Lung (tissue), 12 donors: ENCODE results near the gene EBF4. TPM values are rescaled to one million over a fixed set of nuclear protein-coding genes. Genes with fewer than 3 reads are reported as not detected.

Experiments used
- ATAC-seq: fragments of 200-7000 bp; cut with Tn5 transposase; one replicate; pipeline ENCODE4 v1.9.1; 2020; ENCODE audit warnings: moderate number of reproducible peaks; ENCODE audit not compliant: insufficient read depth, low FRiP score
- DNase-seq, 3 donors: peaks; one replicate each; pipeline ENCODE4 v3.0.0-alpha.2; 2013 to 2017
- H3K27ac ChIP-seq, 2 donors: one replicate each; pipeline ENCODE4 v1.5.1; 2013; ENCODE audit warnings: mild to moderate bottlenecking in 2 of 2, moderate library complexity in 2 of 2, control low read depth in 1 of 2, inconsistent platforms in 1 of 2, low read depth in 1 of 2, low read length in 1 of 2
- H3K27me3 ChIP-seq, 3 donors: one replicate each; pipeline ENCODE4 v1.5.1; 2013; ENCODE audit warnings: low read length in 2 of 3; ENCODE audit not compliant: control insufficient read depth in 3 of 3, insufficient read depth in 3 of 3
- H3K36me3 ChIP-seq, 4 donors: one replicate each; pipeline ENCODE4 v1.5.1; 2013; ENCODE audit warnings: low read length in 4 of 4, mild to moderate bottlenecking in 1 of 4, moderate library complexity in 1 of 4; ENCODE audit not compliant: control insufficient read depth in 4 of 4, insufficient read depth in 4 of 4
- H3K4me1 ChIP-seq, 5 donors: one replicate each; pipeline ENCODE4 v1.5.1; 2013; ENCODE audit warnings: low read length in 5 of 5, mild to moderate bottlenecking in 2 of 5, moderate library complexity in 1 of 5; ENCODE audit not compliant: control insufficient read depth in 5 of 5, insufficient read depth in 5 of 5
- H3K4me3 ChIP-seq: one replicate; pipeline ENCODE4 v1.5.1; 2013; ENCODE audit warnings: mild to moderate bottlenecking, control low read depth, moderate library complexity
- H3K9ac ChIP-seq, 2 donors: one replicate each; pipeline ENCODE4 v1.5.1; 2013; ENCODE audit warnings: low read length in 2 of 2, control low read depth in 1 of 2; ENCODE audit not compliant: insufficient read depth in 1 of 2
- H3K9me3 ChIP-seq, 4 donors: one replicate each; pipeline ENCODE4 v1.5.1; 2013; ENCODE audit warnings: low read length in 3 of 4, mild to moderate bottlenecking in 1 of 4, moderate library complexity in 1 of 4; ENCODE audit not compliant: control insufficient read depth in 4 of 4, insufficient read depth in 3 of 4
- WGBS, 2 donors: extraction: QIAGEN DNeasy Blood & Tissue Kit; methylation state at CpG; one replicate each; pipeline ENCODE4 v1.1.7; 2013; 5-methylcytosine and 5-hydroxymethylcytosine counted together
- polyA plus RNA-seq, 2 donors: library from polyadenylated mRNA; stranded (reverse); fragments of 200-250 nt; gene quantifications; one replicate each; pipeline ENCODE4 v1.2.1, GENCODE V29; 2013
- total RNA-seq, 2 donors: library from RNA; depleted of rRNA in 1 of 2; stranded (reverse); fragments of >200 nt in 1 of 2; gene quantifications; one replicate each; pipeline ENCODE4 v1.2.1, GENCODE V29; 2014 to 2021
- TF ChIP-seq, protein P1 (sequence below): IDR thresholded peaks from 2 replicates; pipeline ENCODE4 v1.5.1; 2012; ENCODE audit warnings: mild to moderate bottlenecking; ENCODE audit errors: control extremely low read depth, extremely low read depth
- donor health status: control.
- donor health status: control.
- donor health status: Bipolar disorder and iron deficiency.
- donor health status: healthy.
- donor health status: DM: yes; HTN: yes; CAD: no.

The EBF4 gene
- total and polyA plus RNA-seq, 4 donors = 5.8 to 15.8 (median 7.4) TPM

DNA sequence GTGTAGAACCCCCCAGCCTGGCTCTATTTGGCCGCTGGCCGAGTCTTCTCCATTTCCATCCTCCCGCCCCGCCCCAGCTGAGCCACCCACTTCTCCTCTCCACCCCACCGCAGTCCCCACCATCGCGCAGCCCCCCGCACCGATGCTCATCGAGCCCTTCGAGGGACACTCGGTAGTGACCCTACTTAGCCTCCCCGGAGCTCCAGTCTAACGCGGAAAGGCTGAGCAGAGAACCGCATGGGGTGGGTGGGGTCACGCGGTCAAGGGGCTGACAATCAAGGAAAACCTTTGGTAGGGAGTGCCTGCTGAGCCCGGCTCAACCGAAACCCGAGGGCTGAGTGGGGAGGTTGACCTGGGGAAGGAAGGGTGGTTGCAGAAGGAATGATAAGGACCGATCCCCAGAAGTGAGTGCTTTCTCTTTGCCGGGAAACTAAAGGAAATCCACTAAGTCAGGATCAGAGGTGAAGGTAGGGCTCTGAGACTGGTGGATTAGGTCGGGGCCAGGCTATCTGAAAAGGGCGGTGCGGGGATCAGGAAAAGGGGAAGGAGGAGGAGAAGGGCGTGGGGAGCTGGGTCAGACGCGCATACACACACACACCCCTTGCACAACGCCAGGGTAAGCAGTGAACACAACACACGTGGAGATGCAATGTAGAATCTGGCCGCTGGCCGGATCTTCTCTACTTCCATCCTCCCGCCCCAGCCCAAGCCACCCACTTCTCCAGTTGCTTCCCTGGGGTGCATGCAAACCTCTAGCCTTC, 58.1 kb downstream of the EBF4 start:
- TF ChIP-seq, protein P1, sequence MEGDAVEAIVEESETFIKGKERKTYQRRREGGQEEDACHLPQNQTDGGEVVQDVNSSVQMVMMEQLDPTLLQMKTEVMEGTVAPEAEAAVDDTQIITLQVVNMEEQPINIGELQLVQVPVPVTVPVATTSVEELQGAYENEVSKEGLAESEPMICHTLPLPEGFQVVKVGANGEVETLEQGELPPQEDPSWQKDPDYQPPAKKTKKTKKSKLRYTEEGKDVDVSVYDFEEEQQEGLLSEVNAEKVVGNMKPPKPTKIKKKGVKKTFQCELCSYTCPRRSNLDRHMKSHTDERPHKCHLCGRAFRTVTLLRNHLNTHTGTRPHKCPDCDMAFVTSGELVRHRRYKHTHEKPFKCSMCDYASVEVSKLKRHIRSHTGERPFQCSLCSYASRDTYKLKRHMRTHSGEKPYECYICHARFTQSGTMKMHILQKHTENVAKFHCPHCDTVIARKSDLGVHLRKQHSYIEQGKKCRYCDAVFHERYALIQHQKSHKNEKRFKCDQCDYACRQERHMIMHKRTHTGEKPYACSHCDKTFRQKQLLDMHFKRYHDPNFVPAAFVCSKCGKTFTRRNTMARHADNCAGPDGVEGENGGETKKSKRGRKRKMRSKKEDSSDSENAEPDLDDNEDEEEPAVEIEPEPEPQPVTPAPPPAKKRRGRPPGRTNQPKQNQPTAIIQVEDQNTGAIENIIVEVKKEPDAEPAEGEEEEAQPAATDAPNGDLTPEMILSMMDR = no peak
- Histone ChIP-seq H3K27ac (no peak overlapping the region), H3K4me3 (no peak overlapping the region), H3K9ac (no peak overlapping the region), H3K4me1 (peaks cover 0 to 16% (median 14%) of the 10 kb centered on the region in 5 donors), H3K9me3 (no peaks in the 10 kb centered on the region), H3K36me3 (no peaks in the 10 kb centered on the region), H3K27me3 (peaks cover 0 to 72% (median 32%) of the 10 kb centered on the region in 3 donors)
- DNase-seq (peak; percentile 48 to 60 (median 48)), ATAC-seq (peak; percentile 43)
- 3% methylated on average over 34 of the region's 34 CpGs for WGBS, 2 donors

DNA sequence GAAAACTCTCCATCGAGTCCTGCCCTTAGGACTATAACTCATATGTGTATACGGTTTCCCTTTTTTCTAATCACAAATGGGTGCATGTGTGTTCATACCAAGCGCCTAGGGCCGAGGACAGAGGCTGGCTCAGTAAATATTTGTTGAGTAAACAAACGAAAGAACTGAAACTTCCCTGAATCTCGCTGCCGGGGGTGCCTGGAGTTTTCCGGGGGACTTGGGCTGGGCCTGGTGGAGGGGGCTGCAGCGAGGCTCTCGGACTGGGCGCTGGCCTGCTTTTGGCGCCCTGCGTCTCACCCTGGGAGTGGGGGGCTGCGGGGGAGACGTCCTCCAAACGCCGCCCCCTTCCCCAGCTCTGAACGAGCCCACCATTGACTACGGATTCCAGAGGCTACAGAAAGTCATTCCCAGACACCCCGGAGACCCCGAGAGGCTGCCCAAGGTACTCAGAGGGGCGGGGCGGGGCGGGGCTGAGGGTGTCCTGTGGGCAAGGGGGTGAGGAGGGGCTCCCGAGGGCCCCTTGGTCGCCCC, 58.8 kb downstream of the EBF4 start:
- H3K9ac ChIP-seq = no peak overlapping the region
- H3K4me3 ChIP-seq = no peak overlapping the region
- 1% methylated on average over 26 of the region's 26 CpGs for WGBS, 2 donors
- H3K36me3 ChIP-seq = no peaks in the 10 kb centered on the region
- peak in 2 of 3 donors; percentile 32 to 42 for DNase-seq
- TF ChIP-seq, protein P1 = no peak
- H3K9me3 ChIP-seq = no peaks in the 10 kb centered on the region
- ATAC-seq = no peak
- peaks cover 0 to 16% (median 14%) of the 10 kb centered on the region in 5 donors for H3K4me1 ChIP-seq
- H3K27ac ChIP-seq = no peak overlapping the region
- peaks cover 0 to 72% (median 32%) of the 10 kb centered on the region in 3 donors for H3K27me3 ChIP-seq

DNA sequence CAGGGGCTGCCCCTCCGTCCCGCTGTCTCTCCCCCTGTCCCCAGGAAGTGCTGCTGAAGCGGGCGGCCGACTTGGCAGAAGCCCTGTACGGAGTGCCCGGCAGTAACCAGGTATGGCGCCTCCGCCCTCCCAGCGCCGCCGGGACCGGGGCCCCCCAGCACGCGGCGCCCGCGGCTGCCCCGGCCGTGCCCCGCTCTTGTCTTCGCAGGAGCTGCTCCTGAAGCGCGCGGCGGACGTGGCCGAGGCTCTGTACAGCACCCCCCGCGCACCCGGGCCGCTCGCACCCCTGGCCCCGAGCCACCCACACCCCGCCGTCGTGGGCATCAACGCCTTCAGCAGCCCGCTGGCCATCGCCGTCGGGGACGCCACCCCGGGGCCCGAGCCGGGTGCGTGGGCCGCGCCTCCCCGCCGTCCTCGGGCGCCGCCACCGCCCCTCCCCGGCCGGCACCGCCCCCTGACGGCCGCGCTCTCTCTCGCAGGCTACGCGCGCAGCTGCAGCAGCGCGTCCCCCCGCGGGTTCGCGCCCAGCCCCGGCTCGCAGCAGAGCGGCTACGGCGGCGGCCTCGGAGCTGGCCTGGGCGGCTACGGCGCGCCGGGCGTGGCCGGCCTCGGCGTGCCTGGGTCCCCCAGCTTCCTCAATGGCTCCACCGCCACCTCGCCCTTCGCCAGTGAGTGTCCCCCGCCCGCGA, 59.4 kb downstream of the EBF4 start:
- H3K9me3 ChIP-seq = no peaks in the 10 kb centered on the region
- no peaks in the 10 kb centered on the region for H3K36me3 ChIP-seq
- 0 to 1% methylated on average over 67 to 93 of the region's 93 CpGs for WGBS, 2 donors
- no peak overlapping the region for H3K27ac ChIP-seq
- peak overlapping the region; percentile 18 for H3K4me3 ChIP-seq
- peak in 2 of 3 donors; percentile 4 to 35 for DNase-seq
- H3K4me1 ChIP-seq = peaks cover 0 to 16% (median 14%) of the 10 kb centered on the region in 5 donors
- peaks cover 0 to 66% (median 32%) of the 10 kb centered on the region in 3 donors for H3K27me3 ChIP-seq
- H3K9ac ChIP-seq = no peak overlapping the region
- TF ChIP-seq, protein P1 = no peak
- peak; percentile 45 for ATAC-seq
